Activated CD4-positive, alpha-beta T cell treated with anti-CD3 and anti-CD28 coated beads for 1 hour (primary cell): ENCODE measurements around the gene RWDD4.
"Not testable (repeated sequence)": the region's sequence is repeated elsewhere in the genome, so short reads cannot be mapped to it uniquely, and the experiment has no call there.

Source experiments
- DNase-seq: peaks from one replicate; pipeline ENCODE4 v3.0.0-alpha.2; 2020

Gene RWDD4

GRCh38 chr4:183635321-183635720 lies 23.7 kb downstream of the RWDD4 start:
- DNase-seq = no peak

GRCh38 chr4:183633476-183634400 lies 25.2 kb downstream of the RWDD4 start:
- DNase-seq = no peak

GRCh38 chr4:183632689-183633088 lies 26.3 kb downstream of the RWDD4 start:
- DNase-seq = no peak

GRCh38 chr4:183631577-183632198 lies 27.3 kb downstream of the RWDD4 start:
- DNase-seq = no peak

- no peak for DNase-seq
Measured at GRCh38 chr4:183627979-183628588, 30.9 kb downstream of the RWDD4 start.

GRCh38 chr4:183627286-183627685 lies 31.7 kb downstream of the RWDD4 start:
- not testable (repeated sequence) for DNase-seq

- no peak for DNase-seq
Measured at GRCh38 chr4:183626168-183626567, 32.8 kb downstream of the RWDD4 start.

GRCh38 chr4:183624548-183624947 lies 34.4 kb downstream of the RWDD4 start:
- DNase-seq = no peak

- DNase-seq = no peak
Measured at GRCh38 chr4:183621875-183622274, 37.1 kb downstream of the RWDD4 start.

GRCh38 chr4:183620421-183620820 lies 38.6 kb downstream of the RWDD4 start:
- DNase-seq = no peak

GRCh38 chr4:183618681-183619080 lies 40.3 kb downstream of the RWDD4 start:
- DNase-seq = no peak

- no peak for DNase-seq
Measured at GRCh38 chr4:183617075-183617474, 41.9 kb downstream of the RWDD4 start.

GRCh38 chr4:183612329-183613250 lies 46.4 kb downstream of the RWDD4 start:
- DNase-seq = no peak

- no peak for DNase-seq
Measured at GRCh38 chr4:183611210-183611830, 47.7 kb downstream of the RWDD4 start.

GRCh38 chr4:183610613-183611012 lies 48.4 kb downstream of the RWDD4 start:
- no peak for DNase-seq

- no peak for DNase-seq
Measured at GRCh38 chr4:183610033-183610432, 49.0 kb downstream of the RWDD4 start.

GRCh38 chr4:183609151-183609550 lies 49.8 kb downstream of the RWDD4 start:
- no peak for DNase-seq

GRCh38 chr4:183607894-183608293 lies 51.1 kb downstream of the RWDD4 start:
- no peak for DNase-seq

GRCh38 chr4:183602557-183603027 lies 56.4 kb downstream of the RWDD4 start:
- DNase-seq = no peak

- no peak for DNase-seq
Measured at GRCh38 chr4:183601381-183601780, 57.6 kb downstream of the RWDD4 start.

GRCh38 chr4:183600189-183600685 lies 58.7 kb downstream of the RWDD4 start:
- no peak for DNase-seq

GRCh38 chr4:183599690-183600089 lies 59.3 kb downstream of the RWDD4 start:
- no peak for DNase-seq
